GM06990 (cell line): ENCODE results near the gene GAL.

ENCODE experiments used
- DNase-seq: peaks from one replicate; pipeline ENCODE4 v3.0.0-alpha.2; 2011; ENCODE audit not compliant: insufficient read length; ENCODE audit errors: extremely low read depth
- H3K27me3 ChIP-seq: replicated peaks from 2 replicates; pipeline ENCODE4 v1.6.0; 2011; ENCODE audit warnings: low read length; ENCODE audit not compliant: control insufficient read depth, insufficient read depth
- H3K36me3 ChIP-seq: 2 replicates; pipeline ENCODE4 v1.5.1; 2011; ENCODE audit warnings: low read length; ENCODE audit not compliant: control insufficient read depth, insufficient read depth
- H3K4me3 ChIP-seq: replicated peaks from 2 replicates; pipeline ENCODE4 v1.5.1; 2011; ENCODE audit warnings: low read depth, mild to moderate bottlenecking, control low read depth, low read length
- CTCF ChIP-seq: IDR thresholded peaks from 2 replicates; pipeline ENCODE4 v1.5.1; 2011; ENCODE audit warnings: low read length, control low read depth, mild to moderate bottlenecking, inconsistent platforms; ENCODE audit not compliant: insufficient read depth, poor library complexity, severe bottlenecking

GAL gene

GRCh38 chr11:68665436-68665835, 18.9 kb upstream of the GAL start:
- Histone ChIP-seq H3K36me3 (no peaks in the 10 kb centered on the region), H3K4me3 (no peak overlapping the region), H3K27me3 (peaks cover 1% of the 10 kb centered on the region; the same call in 1 of the 2 replicates)
- no peak for DNase-seq
- TF ChIP-seq CTCF, result no peak

- no peak overlapping the region for H3K4me3 ChIP-seq
- no peak for DNase-seq
- no peaks in the 10 kb centered on the region for H3K27me3 ChIP-seq
- no peak for TF ChIP-seq CTCF
- no peaks in the 10 kb centered on the region for H3K36me3 ChIP-seq
Observed at GRCh38 chr11:68666849-68667248, 17.5 kb upstream of the GAL start.

GRCh38 chr11:68667511-68668500, 16.5 kb upstream of the GAL start:
- no peak for DNase-seq
- no peak for TF ChIP-seq CTCF
- H3K36me3 ChIP-seq, result no peaks in the 10 kb centered on the region
- no peak overlapping the region for H3K4me3 ChIP-seq
- H3K27me3 ChIP-seq, result no peaks in the 10 kb centered on the region

GRCh38 chr11:68669301-68670090, 14.8 kb upstream of the GAL start:
- TF ChIP-seq CTCF, result no peak
- DNase-seq, result no peak
- no peaks in the 10 kb centered on the region for H3K36me3 ChIP-seq
- no peak overlapping the region for H3K4me3 ChIP-seq
- no peaks in the 10 kb centered on the region for H3K27me3 ChIP-seq

- H3K27me3 ChIP-seq, result no peaks in the 10 kb centered on the region; the same call in 1 of the 2 replicates
- no peaks in the 10 kb centered on the region for H3K36me3 ChIP-seq
- TF ChIP-seq CTCF, result no peak
- DNase-seq, result no peak
- no peak overlapping the region for H3K4me3 ChIP-seq
Observed at GRCh38 chr11:68670208-68670992, 13.9 kb upstream of the GAL start.
